Measurements from ENCODE around the gene NDEL1.

GRCh38 chr17:8455665-8456209, 20.1 kb downstream of the NDEL1 start:
- no peak for TF ChIP-seq HNF4A (conservative IDR thresholded peaks at IDR 0.05)
- TF ChIP-seq, protein P1, sequence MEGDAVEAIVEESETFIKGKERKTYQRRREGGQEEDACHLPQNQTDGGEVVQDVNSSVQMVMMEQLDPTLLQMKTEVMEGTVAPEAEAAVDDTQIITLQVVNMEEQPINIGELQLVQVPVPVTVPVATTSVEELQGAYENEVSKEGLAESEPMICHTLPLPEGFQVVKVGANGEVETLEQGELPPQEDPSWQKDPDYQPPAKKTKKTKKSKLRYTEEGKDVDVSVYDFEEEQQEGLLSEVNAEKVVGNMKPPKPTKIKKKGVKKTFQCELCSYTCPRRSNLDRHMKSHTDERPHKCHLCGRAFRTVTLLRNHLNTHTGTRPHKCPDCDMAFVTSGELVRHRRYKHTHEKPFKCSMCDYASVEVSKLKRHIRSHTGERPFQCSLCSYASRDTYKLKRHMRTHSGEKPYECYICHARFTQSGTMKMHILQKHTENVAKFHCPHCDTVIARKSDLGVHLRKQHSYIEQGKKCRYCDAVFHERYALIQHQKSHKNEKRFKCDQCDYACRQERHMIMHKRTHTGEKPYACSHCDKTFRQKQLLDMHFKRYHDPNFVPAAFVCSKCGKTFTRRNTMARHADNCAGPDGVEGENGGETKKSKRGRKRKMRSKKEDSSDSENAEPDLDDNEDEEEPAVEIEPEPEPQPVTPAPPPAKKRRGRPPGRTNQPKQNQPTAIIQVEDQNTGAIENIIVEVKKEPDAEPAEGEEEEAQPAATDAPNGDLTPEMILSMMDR (IDR thresholded peaks at IDR 0.05; ENCODE audit: low read depth, low read length, missing input control): no peak
- no peak for TF ChIP-seq EGR1 (IDR thresholded peaks at IDR 0.05; ENCODE audit: low read depth in 2 of 2)
- no peak for TF ChIP-seq TAF1 (conservative IDR thresholded peaks at IDR 0.05)
- TF ChIP-seq REST (IDR thresholded peaks at IDR 0.05): no peak
- TF ChIP-seq, protein P2, sequence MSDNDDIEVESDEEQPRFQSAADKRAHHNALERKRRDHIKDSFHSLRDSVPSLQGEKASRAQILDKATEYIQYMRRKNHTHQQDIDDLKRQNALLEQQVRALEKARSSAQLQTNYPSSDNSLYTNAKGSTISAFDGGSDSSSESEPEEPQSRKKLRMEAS (IDR thresholded peaks at IDR 0.05): no peak
- TF ChIP-seq, protein P3, sequence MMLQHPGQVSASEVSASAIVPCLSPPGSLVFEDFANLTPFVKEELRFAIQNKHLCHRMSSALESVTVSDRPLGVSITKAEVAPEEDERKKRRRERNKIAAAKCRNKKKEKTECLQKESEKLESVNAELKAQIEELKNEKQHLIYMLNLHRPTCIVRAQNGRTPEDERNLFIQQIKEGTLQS (IDR thresholded peaks at IDR 0.05): no peak
- no peak for TF ChIP-seq YY1 (IDR thresholded peaks at IDR 0.05)
- TF ChIP-seq RXRA (IDR thresholded peaks at IDR 0.05): no peak
- TF ChIP-seq JUND (IDR thresholded peaks at IDR 0.05): no peak
- TF ChIP-seq GABPA (IDR thresholded peaks at IDR 0.05 in 1 of 2, conservative IDR thresholded peaks at IDR 0.05 in 1 of 2): no peak
- no peak for TF ChIP-seq RAD21 (IDR thresholded peaks at IDR 0.05)
